Endothelial cell of umbilical vein (primary cell): Measurements from ENCODE around the gene USH1C. TPM values are rescaled to one million over a fixed set of nuclear protein-coding genes. Genes with fewer than 3 reads are reported as not detected.

Source experiments
- BruUV-seq: library from RNA; stranded (reverse); fragments of 400-500 nt; replicated peaks from 2 replicates; lab custom pipeline; 2021; lab: Mats Ljungman, UMichigan
- CTCF ChIA-PET: fragments of 300-600, 350-600 bp; sonication (Branson Sonifier 250); formaldehyde crosslinking; loops from one replicate; lab custom pipeline; 2021; ENCODE audit warnings: antibody characterized with exemption, inconsistent platforms; lab: Charles Lee
- POLR2A ChIA-PET: fragments of 300-600, 350-600 bp; sonication (Branson Sonifier 250); formaldehyde crosslinking; loops from one replicate; lab custom pipeline; 2021; ENCODE audit warnings: antibody characterized with exemption, inconsistent platforms; lab: Charles Lee
- DNase-seq: peaks from one replicate; pipeline ENCODE4 v3.0.0-alpha.2; 2011; ENCODE audit warnings: low read depth, low spot score
- FAIRE-seq: peaks from 2 replicates; lab custom pipeline; 2011; peaks lifted over from hg19 to GRCh38; lab: Jason Lieb, UNC
- H2AFZ ChIP-seq: 2 replicates; pipeline ENCODE4 v1.6.0; 2012; ENCODE audit warnings: low read depth, low read length, control low read depth, inconsistent platforms
- H3K27ac ChIP-seq: 2 replicates; pipeline ENCODE4 v1.5.1; 2011; ENCODE audit warnings: low read depth, mild to moderate bottlenecking, control low read depth, low read length, moderate library complexity; ENCODE audit not compliant: insufficient read depth
- H3K27me3 ChIP-seq, 2 experiments: 2 replicates each; pipeline versions ENCODE4 v1.6.0 to v1.6.1; 2011; ENCODE audit warnings: low read length in 2 of 2, mixed read lengths in 1 of 2; ENCODE audit not compliant: control insufficient read depth in 2 of 2, insufficient read depth in 2 of 2
- H3K36me3 ChIP-seq, 2 experiments: 2 replicates in 1 of 2; 3 replicates in 1 of 2; pipeline ENCODE4 v1.5.1; 2011; ENCODE audit warnings: low read length in 2 of 2, mild to moderate bottlenecking in 1 of 2, moderate library complexity in 1 of 2; ENCODE audit not compliant: control insufficient read depth in 2 of 2, insufficient read depth in 2 of 2; ENCODE audit errors: extremely low read depth in 1 of 2
- H3K4me1 ChIP-seq: 3 replicates; pipeline ENCODE4 v1.5.1; 2011; ENCODE audit warnings: mild to moderate bottlenecking, low read length; ENCODE audit not compliant: control insufficient read depth, insufficient read depth; ENCODE audit errors: extremely low read depth
- H3K4me2 ChIP-seq: 2 replicates; pipeline ENCODE4 v1.6.1; 2011; ENCODE audit warnings: low read length, control low read depth, mixed read lengths; ENCODE audit not compliant: insufficient read depth
- H3K4me3 ChIP-seq, 3 experiments: fragments of 200-600 bp in 1 of 3; sonication (generic), shearing (Covaris generic) in 1 of 3; replicated peaks in 1 of 3; 2 replicates each; pipeline ENCODE4 v1.5.1; 2011 to 2016; ENCODE audit warnings: control low read depth in 3 of 3, low read length in 3 of 3, mild to moderate bottlenecking in 2 of 3, inconsistent platforms in 1 of 3, low read depth in 1 of 3, moderate library complexity in 1 of 3; ENCODE audit not compliant: insufficient read depth in 1 of 3
- H3K79me2 ChIP-seq: 2 replicates; pipeline ENCODE4 v1.6.0; 2012; ENCODE audit warnings: low read length, inconsistent platforms; ENCODE audit not compliant: control insufficient read depth, insufficient read depth
- H3K9ac ChIP-seq: replicated peaks from 2 replicates; pipeline ENCODE3; 2011; ENCODE audit warnings: low read length, control low read depth; ENCODE audit not compliant: insufficient read depth; ENCODE audit errors: extremely low read depth
- H3K9me1 ChIP-seq: replicated peaks from 3 replicates; pipeline ENCODE4 v1.6.0; 2011; ENCODE audit warnings: mild to moderate bottlenecking, low read length; ENCODE audit not compliant: control insufficient read depth, insufficient read depth; ENCODE audit errors: extremely low read depth
- H3K9me3 ChIP-seq: replicated peaks from 2 replicates; pipeline ENCODE4 v1.5.1; 2012; ENCODE audit warnings: low read length, inconsistent platforms; ENCODE audit not compliant: control insufficient read depth, insufficient read depth
- H4K20me1 ChIP-seq: replicated peaks from 2 replicates; pipeline ENCODE3; 2011; ENCODE audit warnings: mild to moderate bottlenecking, low read length; ENCODE audit not compliant: control insufficient read depth, insufficient read depth; ENCODE audit errors: extremely low read depth
- CTCF ChIP-seq, 2 donors: IDR thresholded peaks; 1 replicate in 1 of 2; 2 replicates in 1 of 2; pipeline ENCODE4 v1.5.1; 2011; ENCODE audit warnings: low read length in 2 of 2, mild to moderate bottlenecking in 2 of 2, moderate library complexity in 2 of 2, control low read depth in 1 of 2, inconsistent platforms in 1 of 2, low read depth in 1 of 2; ENCODE audit not compliant: insufficient read depth in 1 of 2; ENCODE audit errors: extremely low read depth in 1 of 2
- EZH2 ChIP-seq: IDR thresholded peaks from 2 replicates; pipeline ENCODE4 v1.6.1; 2012; ENCODE audit warnings: borderline replicate concordance, low read depth, mild to moderate bottlenecking, moderate library complexity, low read length, inconsistent platforms; ENCODE audit not compliant: severe bottlenecking
- FOS ChIP-seq: IDR thresholded peaks from 2 replicates; pipeline ENCODE4 v1.6.1; 2011; ENCODE audit warnings: mild to moderate bottlenecking, low read length, moderate library complexity, borderline replicate concordance; ENCODE audit not compliant: insufficient read depth
- GATA2 ChIP-seq: IDR thresholded peaks from 2 replicates; pipeline ENCODE4 v1.7.0; 2011; ENCODE audit warnings: low read depth, mild to moderate bottlenecking, moderate library complexity, mixed read lengths, low read length; ENCODE audit not compliant: insufficient read length, insufficient read depth
- JUN ChIP-seq: IDR thresholded peaks from 2 replicates; pipeline ENCODE4 v1.6.1; 2011; ENCODE audit warnings: borderline replicate concordance, low read depth; ENCODE audit not compliant: insufficient read length, insufficient read depth
- MYC ChIP-seq: IDR thresholded peaks from one replicate; pipeline ENCODE4 v1.6.1; 2011; ENCODE audit warnings: mild to moderate bottlenecking, low read depth, low read length
- POLR2A ChIP-seq: IDR thresholded peaks from 2 replicates; pipeline ENCODE4 v1.6.1; 2012; ENCODE audit warnings: low read depth, mild to moderate bottlenecking, control low read depth, low read length
- POLR2AphosphoS5 ChIP-seq: IDR thresholded peaks from 2 replicates; pipeline ENCODE4 v1.6.1; 2012; ENCODE audit warnings: low read depth, mild to moderate bottlenecking, control low read depth, low read length, moderate library complexity; ENCODE audit not compliant: insufficient read depth
- dilution Hi-C: fragments of 300-500 bp; cut with MboI; formaldehyde crosslinking; loops from one replicate; pipeline ENCODE4 v1.15.0; 2019; ENCODE audit warnings: low sequenced_read_pairs; ENCODE audit not compliant: extremely low pct_ligation_motif_present
- intact Hi-C: fragments of 100-400 bp; cut with micrococcal nuclease; formaldehyde crosslinking; loops from one replicate; pipeline ENCODE4 v1.10.0; 2022
- polyA plus RNA-seq, 4 experiments: library from polyadenylated mRNA; depleted of rRNA in 3 of 4; stranded (reverse) in 3 of 4; unstranded in 1 of 4; fragments of >200 nt; gene quantifications; 2 replicates each; pipeline versions ENCODE4 v1.2.1 to v1.2.3, GENCODE V29; 2011 to 2012; ENCODE audit warnings: missing spikeins in 1 of 4
- total RNA-seq: library from RNA; stranded (reverse); gene quantifications from 2 replicates; pipeline ENCODE4 v1.2.3, GENCODE V29; 2021
- TF ChIP-seq, protein P1 (sequence below): IDR thresholded peaks from 2 replicates; pipeline ENCODE4 v1.6.1; 2011; ENCODE audit not compliant: insufficient read depth, insufficient read length

Gene USH1C
- total and polyA plus RNA-seq, 2 donors (not counting 3 experiments of a cell fraction or from before 2014, with no cell fraction given) = not detected

DNA sequence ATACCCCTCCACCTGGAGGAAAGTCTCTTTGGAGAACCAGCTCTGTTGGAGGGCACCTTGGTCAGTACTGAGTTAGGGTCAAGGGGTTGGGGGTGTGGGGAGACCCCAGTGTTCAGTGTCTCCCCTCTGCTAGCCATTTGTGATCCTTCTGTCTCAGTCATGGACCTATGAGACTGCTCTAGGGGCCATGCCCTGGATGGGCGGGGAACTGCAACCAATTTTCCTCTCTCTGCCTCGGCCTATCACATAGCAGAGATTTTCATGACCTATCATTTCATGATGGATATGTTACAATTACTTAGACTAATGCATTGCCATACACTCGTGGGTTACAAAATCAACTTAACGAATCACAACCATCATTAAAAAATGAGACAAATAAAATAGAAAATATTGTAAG is 10.3 kb upstream of the USH1C start:
- dilution Hi-C loops = no loop called here
- H3K4me2 ChIP-seq = no peak overlapping the region
- H3K79me2 ChIP-seq = no peaks in the 10 kb centered on the region
- ChIA-PET POLR2A (no interaction called here), CTCF (no interaction called here)
- H3K4me3 ChIP-seq = no peak overlapping the region
- H3K9me1 ChIP-seq = no peaks in the 10 kb centered on the region
- no peaks in the 10 kb centered on the region for H3K4me1 ChIP-seq
- H3K27me3 ChIP-seq = no peaks in the 10 kb centered on the region
- no peaks in the 10 kb centered on the region for H3K36me3 ChIP-seq
- intact Hi-C loops = no loop called here
- no peak for TF ChIP-seq CTCF (IDR thresholded peaks at IDR 0.05; ENCODE audit: extremely low read depth in 1 of 2, insufficient read depth in 1 of 2, low read depth in 1 of 2, low read length in 2 of 2)
- TF ChIP-seq FOS = no peak
- no peak for TF ChIP-seq EZH2
- TF ChIP-seq, protein P1, sequence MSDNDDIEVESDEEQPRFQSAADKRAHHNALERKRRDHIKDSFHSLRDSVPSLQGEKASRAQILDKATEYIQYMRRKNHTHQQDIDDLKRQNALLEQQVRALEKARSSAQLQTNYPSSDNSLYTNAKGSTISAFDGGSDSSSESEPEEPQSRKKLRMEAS = no peak
- TF ChIP-seq POLR2A = no peak
- no peak for TF ChIP-seq POLR2AphosphoS5
- TF ChIP-seq MYC = no peak
- TF ChIP-seq JUN = no peak
- TF ChIP-seq GATA2 = no peak
- no peaks in the 10 kb centered on the region for H3K9me3 ChIP-seq
- H4K20me1 ChIP-seq = no peaks in the 10 kb centered on the region
- H3K27ac ChIP-seq = no peak overlapping the region
- H2AFZ ChIP-seq = no peak overlapping the region
- FAIRE-seq (no peak), DNase-seq (no peak)
- H3K9ac ChIP-seq = no peak overlapping the region
- BruUV-seq = no TSS peak
